ENCODE measurements around the gene ALDH16A1. TPM values are rescaled to one million over a fixed set of nuclear protein-coding genes. Genes with fewer than 3 reads are reported as not detected.

ALDH16A1 gene
- total and polyA plus RNA-seq, 10 of the 15 experiments (the other 5 are each of a cell fraction or from before 2014, with no cell fraction given), result 1.7 to 49.3 (median 18.1) TPM

- TF ChIP-seq ESRRA (IDR thresholded peaks at IDR 0.05; ENCODE audit: low read length) (no peak), PAX8 (IDR thresholded peaks at IDR 0.05) (no peak), MEF2A (IDR thresholded peaks at IDR 0.05; ENCODE audit: insufficient read depth, low read depth, low read length) (no peak), SKIL (IDR thresholded peaks at IDR 0.05; ENCODE audit: low read depth, poor library complexity, severe bottlenecking) (no peak), TCF3 (IDR thresholded peaks at IDR 0.05; ENCODE audit: borderline replicate concordance, insufficient read depth, low read depth, low read length) (0 out of 2 replicates have a peak, but pooled peaks have one; percentile 1), IKZF2 (IDR thresholded peaks at IDR 0.05) (no peak), SIX5 (IDR thresholded peaks at IDR 0.05; ENCODE audit: low read depth, low read length, severe bottlenecking) (peak; percentile 17), RELB (IDR thresholded peaks at IDR 0.05; ENCODE audit: low read depth) (no peak), CUX1 (IDR thresholded peaks at IDR 0.05; ENCODE audit: insufficient replicate concordance, low read depth, low read length) (no peak), TAF1 (IDR thresholded peaks at IDR 0.05; ENCODE audit: borderline replicate concordance, low read depth, low read length) (0 out of 2 replicates have a peak, but pooled peaks have one; percentile 8), CBX3 (IDR thresholded peaks at IDR 0.05; ENCODE audit: borderline replicate concordance, low read depth) (no peak), YBX1 (IDR thresholded peaks at IDR 0.05) (no peak), ZNF217 (IDR thresholded peaks at IDR 0.05) (no peak), STAT3 (IDR thresholded peaks at IDR 0.05; ENCODE audit: low read depth, low read length) (no peak), SIN3A (IDR thresholded peaks at IDR 0.05; ENCODE audit: low read depth, low read length) (no peak), CTCF (IDR thresholded peaks at IDR 0.05 in 2 of 3, conservative IDR thresholded peaks at IDR 0.05 in 1 of 3; ENCODE audit: control insufficient read depth in 2 of 3, extremely low read depth in 1 of 3, insufficient read depth in 1 of 3, low read depth in 3 of 3, low read length in 3 of 3) (no peak), RAD21 (IDR thresholded peaks at IDR 0.05; ENCODE audit: insufficient read depth, low read depth, low read length) (no peak)
Observed at GRCh38 chr19:49492573-49493405, 39.8 kb downstream of the ALDH16A1 start (continued).

Measured in GM12878 (cell line).